GM12892 (cell line): ENCODE data around the gene DHH. TPM values are rescaled to one million over a fixed set of nuclear protein-coding genes. Genes with fewer than 3 reads are reported as not detected.
A peak's percentile ranks its signal among the peaks of the same experiment; 100 is the strongest.
"Not testable (repeated sequence)": the region's sequence is repeated elsewhere in the genome, so short reads cannot be mapped to it uniquely, and the experiment has no call there.

Source experiments
- DNase-seq: peaks from one replicate; pipeline ENCODE4 v3.0.0; 2011; ENCODE audit not compliant: insufficient read length
- FAIRE-seq: peaks from 2 replicates; lab custom pipeline; 2011; peaks lifted over from hg19 to GRCh38; lab: Jason Lieb, UNC
- POLR2A ChIP-seq: IDR thresholded peaks from 2 replicates; pipeline ENCODE4 v1.6.1; 2011; ENCODE audit warnings: low read depth, low read length, control low read depth
- POLR2AphosphoS5 ChIP-seq: IDR thresholded peaks from 2 replicates; pipeline ENCODE4 v1.6.1; 2011; ENCODE audit warnings: low read depth, low read length, control low read depth
- TAF1 ChIP-seq: IDR thresholded peaks from 2 replicates; pipeline ENCODE4 v1.6.1; 2011; ENCODE audit warnings: low read depth, mild to moderate bottlenecking, control low read depth, low read length, borderline replicate concordance
- polyA plus RNA-seq: library from polyadenylated mRNA; unstranded; fragments of >200 nt; gene quantifications from one replicate; pipeline ENCODE4 v1.2.1, GENCODE V29; 2012; ENCODE audit warnings: missing spikeins, inconsistent platforms; ENCODE audit not compliant: missing spikeins

Gene DHH
- not detected for polyA plus RNA-seq

DNA sequence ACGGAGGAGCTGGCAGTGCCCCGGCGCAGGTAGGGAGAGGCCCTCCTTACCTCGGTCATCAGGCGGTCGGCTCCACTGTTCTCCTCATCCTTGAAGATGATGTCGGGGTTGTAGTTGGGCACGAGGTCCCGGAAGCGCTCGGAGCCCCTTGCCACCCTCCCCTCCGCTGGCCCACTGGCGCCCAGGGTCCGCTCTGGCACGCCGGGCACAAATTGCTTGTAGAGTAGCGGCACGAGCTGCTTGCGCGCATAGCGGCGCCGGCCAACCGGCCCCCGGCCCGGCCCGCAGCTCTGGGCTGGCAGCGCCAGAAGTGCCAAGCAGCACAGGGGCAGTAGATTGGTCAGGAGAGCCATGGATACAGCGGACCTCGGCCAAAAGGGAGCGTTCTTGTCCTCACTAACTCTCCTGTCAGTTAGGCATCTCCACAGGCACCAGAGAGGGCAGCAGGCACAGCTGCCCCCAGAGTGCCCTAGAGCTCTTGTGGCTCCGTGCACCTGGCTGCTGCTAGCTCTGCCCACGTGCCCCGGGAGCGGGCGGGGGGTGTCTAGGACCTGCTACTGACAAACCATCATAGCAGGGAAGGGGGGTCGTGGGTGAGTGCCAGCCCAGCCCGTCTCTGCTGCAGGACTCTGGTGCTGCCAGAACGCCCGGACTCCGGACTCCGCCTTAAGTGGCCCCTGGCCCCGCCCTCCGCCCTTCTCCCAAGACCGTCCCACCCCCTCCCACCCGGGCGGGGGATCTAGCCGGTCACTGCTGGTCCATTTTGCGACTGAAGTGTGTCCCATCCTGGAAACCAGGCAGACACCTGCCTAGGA, at the start of gene DHH:
TSS of gene DHH (minus strand) at position 642 of the 815 bp plus-strand sequence. CDS start at position 353, 289 bp downstream.
- no peak for DNase-seq
- TF ChIP-seq POLR2A, result no peak
- no peak for TF ChIP-seq POLR2AphosphoS5
- no peak for TF ChIP-seq TAF1
- FAIRE-seq, result no peak

DNA sequence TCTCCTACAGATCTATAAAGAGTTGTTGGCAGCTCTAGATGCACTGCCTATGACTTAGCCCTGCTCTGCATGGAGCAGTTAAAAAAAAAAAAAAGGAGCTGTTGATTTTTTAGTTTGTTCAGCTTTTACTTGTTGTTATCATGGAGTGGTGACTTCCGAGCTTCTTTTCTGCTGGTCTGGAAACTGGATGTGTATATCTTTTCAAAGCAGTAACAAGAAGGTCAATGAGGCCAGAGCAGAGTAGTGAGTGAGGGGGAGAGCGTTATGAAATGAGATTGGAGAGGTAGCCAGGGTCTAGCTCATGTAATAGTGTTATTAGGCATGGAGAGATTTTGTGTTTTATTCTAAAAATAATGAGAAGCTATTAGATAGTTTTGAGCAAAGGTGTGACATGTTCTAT, 49.8 kb upstream of the DHH start:
- DNase-seq (no peak), FAIRE-seq (no peak)
- TF ChIP-seq TAF1, result no peak
- no peak for TF ChIP-seq POLR2A
- TF ChIP-seq POLR2AphosphoS5, result no peak

DNA sequence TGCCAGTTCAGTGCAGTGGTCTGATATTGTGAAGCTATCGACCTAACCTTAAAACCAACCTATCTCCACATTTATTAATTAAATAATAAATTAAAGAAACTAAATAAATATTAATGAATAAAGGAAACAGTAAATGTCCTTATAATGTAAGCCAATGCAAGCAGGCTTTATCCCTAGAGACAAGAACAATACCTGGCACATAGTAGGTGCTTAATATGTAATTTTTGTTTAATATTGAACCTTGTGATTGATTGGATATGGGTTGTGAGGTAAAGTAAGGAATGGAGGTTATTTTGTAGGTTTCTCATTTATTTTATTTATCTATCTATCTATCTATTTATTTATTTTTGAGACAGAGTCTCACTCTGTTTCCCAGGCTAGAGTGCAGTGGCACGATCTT, 44.4 kb upstream of the DHH start:
- FAIRE-seq (no peak), DNase-seq (no peak)
- TF ChIP-seq POLR2AphosphoS5, result no peak
- TF ChIP-seq POLR2A, result no peak
- TF ChIP-seq TAF1, result no peak

DNA sequence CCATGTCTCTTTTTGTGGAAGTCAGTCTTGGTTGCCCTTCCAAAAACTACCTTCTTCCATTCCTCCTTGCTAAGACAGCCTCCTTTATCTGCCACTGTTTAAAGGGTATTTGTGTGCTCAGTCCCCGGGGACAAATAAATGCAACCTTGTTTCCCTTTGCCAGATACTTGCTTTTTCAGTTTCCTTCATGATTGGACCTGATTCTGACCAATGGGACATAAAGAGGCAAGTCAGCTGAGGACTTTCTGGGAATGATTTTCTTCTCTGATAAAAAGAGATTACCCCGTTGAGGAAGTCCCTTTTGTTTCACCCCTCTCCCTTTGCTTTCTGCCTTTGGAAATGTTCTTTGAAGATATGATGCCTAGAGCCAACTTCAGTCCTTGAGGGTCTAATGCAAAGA, 44.0 kb upstream of the DHH start:
- TF ChIP-seq TAF1, result no peak
- no peak for TF ChIP-seq POLR2A
- TF ChIP-seq POLR2AphosphoS5, result no peak
- DNase-seq (no peak), FAIRE-seq (peak; percentile 67)

DNA sequence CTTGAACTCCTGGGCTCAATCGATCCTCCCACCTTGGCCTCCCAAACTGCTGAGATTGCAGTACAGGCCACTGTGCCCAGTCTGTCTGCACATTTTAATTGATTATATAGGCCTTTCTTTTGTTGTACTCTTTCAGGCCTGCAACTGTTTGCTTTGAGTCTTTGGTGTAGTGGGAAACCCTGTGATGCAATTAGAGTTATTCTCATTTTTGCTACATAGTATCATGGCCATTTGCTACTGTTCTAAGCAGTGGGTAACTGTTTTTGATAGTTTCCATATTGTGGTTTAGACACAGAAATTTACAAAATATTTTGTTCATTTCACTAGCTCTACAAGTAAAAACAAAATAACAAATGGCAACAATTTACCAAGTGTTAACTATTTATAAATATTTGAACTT, 42.9 kb upstream of the DHH start:
- DNase-seq (no peak), FAIRE-seq (no peak)
- TF ChIP-seq POLR2AphosphoS5 (no peak), TAF1 (no peak), POLR2A (no peak)

DNA sequence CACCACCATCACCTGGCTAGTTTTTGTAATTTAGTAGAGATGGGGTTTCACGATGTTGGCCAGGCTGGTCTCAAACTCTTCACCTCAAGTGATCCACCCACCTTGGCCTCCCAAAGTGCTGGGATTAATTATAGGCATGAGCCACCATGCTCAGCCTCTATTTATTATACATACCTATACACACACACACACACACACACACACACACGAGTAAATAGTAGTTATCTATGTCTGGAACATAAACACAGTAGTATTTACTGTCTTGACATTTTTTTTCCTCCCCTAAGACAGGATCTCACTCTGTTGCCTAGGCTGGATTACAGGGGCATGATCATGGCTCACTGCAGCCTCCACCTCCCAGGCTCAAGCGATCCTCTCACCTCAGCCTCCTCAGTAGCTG, 42.4 kb upstream of the DHH start:
- FAIRE-seq, DNase-seq: not testable (repeated sequence)

DNA sequence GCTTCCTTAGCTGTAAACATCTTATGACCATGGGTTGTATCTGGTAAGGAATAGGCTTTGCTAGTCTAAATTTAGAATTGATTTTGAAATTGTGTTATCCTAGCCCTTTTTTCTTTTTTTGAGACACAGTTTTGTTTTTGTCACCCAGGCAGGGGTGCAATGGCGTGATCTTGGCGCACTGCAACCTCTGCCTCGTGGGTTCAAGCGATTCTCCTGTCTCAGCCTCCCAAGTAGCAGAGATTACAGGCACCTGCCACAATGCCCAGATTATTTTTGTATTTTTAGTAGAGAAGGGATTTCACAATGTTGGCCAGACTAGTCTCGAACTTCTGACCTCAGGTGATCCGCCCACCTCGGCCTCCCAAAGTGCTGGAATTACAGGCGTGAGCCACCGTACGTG, 39.0 kb upstream of the DHH start:
- no peak for TF ChIP-seq POLR2A
- TF ChIP-seq POLR2AphosphoS5, result no peak
- TF ChIP-seq TAF1, result no peak
- no peak for DNase-seq
- FAIRE-seq, result no peak

DNA sequence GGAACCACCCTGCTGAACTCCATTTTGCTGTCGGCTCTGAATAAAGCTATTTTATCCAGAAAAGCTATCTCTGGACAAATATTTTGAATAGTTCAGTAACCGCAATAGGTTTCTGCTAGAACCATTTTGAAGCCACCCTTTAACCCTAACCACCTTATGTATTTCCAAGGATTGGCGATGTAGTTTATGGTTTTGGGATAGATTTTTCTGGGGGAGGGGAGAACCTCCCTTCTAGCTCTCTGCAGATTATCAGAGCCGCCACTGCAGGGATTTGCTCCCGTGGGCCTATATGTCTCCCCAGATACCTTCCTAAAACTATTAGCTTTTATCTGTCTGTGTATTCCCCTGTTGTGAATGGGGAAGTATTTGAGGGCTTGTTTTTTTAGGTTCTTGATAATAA, 38.4 kb upstream of the DHH start:
- TF ChIP-seq TAF1 (no peak), POLR2A (no peak), POLR2AphosphoS5 (no peak)
- DNase-seq, result no peak
- no peak for FAIRE-seq

DNA sequence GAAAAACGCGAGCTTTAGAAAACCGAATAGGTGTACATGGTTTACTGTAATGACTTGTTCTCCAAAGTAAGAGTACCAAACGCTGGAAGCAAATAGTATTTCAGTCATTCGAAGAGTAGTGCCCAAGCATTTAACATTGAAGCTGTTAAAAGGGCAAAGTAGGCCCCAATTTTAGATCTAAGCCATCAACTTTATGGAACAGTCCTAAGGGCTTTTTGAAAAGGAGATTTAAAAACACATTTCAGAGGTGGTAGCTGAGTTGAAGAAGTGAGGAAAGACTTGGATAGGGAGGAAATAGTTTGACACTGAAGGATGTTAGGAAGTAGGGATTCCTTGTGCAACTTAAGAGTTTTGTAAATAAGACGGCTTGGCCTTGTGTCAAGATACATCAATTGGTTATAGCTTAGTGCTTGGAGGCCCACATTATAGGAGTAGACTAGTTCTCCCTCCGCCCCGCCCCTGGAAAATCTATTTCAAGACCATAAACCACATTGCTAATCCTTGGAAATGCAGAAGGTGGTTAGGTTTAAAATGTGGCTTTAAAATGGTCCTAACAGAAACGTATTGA, 37.4 kb upstream of the DHH start:
- TF ChIP-seq POLR2A (no peak), POLR2AphosphoS5 (no peak), TAF1 (no peak)
- DNase-seq, result no peak
- FAIRE-seq, result no peak

DNA sequence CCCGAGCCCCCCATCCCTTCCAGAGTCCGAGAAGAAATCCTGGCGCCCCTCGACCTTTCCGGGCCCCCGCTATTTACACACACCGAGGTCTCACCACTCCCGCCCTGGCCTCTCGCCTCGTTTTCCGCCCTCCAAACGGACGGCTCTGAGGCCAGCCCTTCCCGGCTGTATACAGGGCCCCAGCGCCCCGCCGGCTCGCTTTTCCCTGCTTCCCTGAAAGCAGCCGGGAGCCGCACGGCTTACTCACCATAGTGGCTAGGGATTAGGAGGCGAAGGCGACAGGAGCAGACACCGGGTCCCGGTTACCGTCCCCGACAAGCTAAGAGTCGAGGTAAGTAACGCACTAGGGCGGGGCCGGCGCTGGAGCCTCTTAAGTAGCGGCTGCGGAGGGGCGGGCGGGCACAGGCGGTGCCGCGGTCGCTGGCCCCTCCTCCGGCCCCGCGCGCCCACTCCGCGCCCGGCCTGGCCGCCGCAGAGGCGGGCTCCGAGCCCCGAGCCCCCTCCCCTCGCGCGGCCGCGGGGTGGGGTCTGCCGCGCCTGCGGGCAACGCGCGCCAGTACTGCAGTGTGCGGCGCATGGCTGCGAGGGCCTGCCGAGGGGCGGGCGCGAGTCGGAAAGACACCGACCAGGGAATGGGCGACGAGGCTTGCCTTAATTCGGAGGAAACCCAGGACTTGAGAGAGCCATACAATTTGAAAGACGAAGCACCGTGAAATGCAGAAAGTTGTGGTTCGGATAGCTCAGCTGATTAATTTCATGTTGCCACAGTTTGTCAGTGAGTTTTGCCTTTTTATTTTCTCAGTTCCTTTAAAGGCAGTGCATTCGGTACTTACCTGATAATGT, 36.7 kb upstream of the DHH start, which contains the start of gene TUBA1B:
TSS of gene TUBA1B (minus strand) at position 345 of the 843 bp plus-strand sequence. CDS start at position 250, 95 bp downstream.
- FAIRE-seq (no peak), DNase-seq (peak; percentile 73)
- TF ChIP-seq TAF1 (peak; percentile 78; the same call in 1 of the 2 replicates), POLR2A (peak; percentile 98), POLR2AphosphoS5 (peak; percentile 97)

DNA sequence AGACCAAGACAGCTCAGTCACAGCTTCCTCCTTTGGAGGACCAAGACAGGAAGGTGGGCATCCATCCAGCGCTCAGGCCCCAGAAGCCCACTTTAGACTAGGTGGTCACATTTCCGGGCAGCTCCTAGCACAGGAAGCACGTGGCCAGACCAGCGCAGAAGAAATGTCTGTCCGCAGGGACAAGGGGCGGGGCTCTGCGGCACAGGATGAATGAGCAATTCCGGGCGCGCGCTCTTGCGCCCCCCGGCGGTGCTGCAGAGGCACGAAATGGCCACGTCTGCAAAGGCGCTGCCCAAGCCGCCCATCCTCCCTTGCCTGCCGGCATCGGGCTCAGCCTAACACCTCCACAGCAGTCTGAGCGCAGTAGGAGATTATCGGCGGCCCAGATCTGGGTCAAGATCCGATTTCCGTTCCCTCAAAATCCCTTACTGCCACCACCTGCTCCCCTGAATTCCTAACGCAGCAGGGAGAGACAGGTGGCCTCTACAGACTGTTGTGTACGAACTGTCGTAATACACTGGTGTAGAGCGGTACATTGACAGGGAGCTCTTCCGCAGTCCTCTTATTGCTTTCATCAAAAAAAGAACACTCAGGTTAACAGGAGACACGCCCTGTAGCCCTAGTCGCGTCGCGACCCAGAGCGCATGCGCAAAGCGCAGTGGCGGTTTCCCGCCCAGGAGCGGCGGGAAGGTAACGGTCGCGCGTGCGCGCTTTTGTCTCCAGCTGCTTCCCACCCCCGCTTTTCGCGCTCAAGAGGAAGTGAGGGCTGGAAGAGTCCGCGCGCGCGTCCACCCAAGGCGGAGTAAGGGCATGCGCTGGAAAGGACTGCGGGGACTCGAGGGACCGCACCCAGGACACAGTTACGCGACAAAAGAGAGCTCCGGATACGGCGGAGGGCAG, 35.8 kb upstream of the DHH start:
- DNase-seq (peak; percentile 71), FAIRE-seq (peak; percentile 62)
- TF ChIP-seq POLR2A (peak; percentile 73), TAF1 (peak; percentile 71), POLR2AphosphoS5 (peak; percentile 91)
